ENCODE data around the gene SLC25A39. TPM values are rescaled to one million over a fixed set of nuclear protein-coding genes. Genes with fewer than 3 reads are reported as not detected.

The SLC25A39 gene
- total and polyA plus RNA-seq, 8 donors: 50.7 to 155 (median 68.2) TPM

DNA sequence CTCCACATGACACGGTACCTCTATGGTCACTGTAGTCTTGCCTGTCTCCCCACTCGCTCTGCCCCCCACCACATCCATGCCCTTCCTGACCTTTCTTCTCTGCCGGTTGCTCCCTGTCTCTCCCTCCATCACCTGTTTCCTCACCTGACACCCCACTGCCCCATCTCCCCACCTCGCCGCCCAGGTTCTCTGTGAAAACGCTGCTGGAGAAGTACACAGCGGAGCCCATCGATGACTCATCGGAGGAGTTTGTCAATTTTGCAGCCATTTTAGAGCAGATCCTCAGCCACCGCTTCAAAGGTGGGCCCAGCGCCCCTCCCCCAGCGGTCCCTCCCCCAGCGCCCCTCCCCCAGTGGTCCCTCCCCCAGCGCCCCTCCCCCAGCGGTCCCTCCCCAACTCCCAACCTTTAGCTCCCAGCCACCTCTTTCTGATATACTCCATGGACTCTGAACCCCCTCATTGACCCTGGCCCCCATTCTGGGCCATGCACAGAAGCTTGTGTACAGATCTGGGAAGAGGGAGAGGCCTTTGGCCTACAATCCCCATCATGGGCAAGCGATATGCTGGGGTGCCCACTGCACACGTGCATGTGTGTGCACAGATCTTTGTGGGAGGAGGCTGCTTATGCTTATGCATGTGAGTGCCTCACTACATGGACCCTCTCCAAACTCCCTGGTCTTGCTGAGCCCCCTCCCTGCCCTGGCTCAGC, 12.1 kb downstream of the SLC25A39 start:
- Histone ChIP-seq H3K4me3 (no peak overlapping the region), H3K36me3 (no peaks in the 10 kb centered on the region), H3K27me3 (peaks cover 0 to 5% (median 0%) of the 10 kb centered on the region in 4 donors), H3K9me3 (no peaks in the 10 kb centered on the region), H3K27ac (no peak overlapping the region), H3K4me1 (peaks cover 4% of the 10 kb centered on the region in 3 donors)
- WGBS, 2 donors: 64 to 65% methylated on average over 17 of the region's 17 CpGs
- intact Hi-C loops (cut with DNase I): no loop called here
- FAIRE-seq (no peak), DNase-seq (no peak), ATAC-seq (no peak)
- TF ChIP-seq, protein P1, sequence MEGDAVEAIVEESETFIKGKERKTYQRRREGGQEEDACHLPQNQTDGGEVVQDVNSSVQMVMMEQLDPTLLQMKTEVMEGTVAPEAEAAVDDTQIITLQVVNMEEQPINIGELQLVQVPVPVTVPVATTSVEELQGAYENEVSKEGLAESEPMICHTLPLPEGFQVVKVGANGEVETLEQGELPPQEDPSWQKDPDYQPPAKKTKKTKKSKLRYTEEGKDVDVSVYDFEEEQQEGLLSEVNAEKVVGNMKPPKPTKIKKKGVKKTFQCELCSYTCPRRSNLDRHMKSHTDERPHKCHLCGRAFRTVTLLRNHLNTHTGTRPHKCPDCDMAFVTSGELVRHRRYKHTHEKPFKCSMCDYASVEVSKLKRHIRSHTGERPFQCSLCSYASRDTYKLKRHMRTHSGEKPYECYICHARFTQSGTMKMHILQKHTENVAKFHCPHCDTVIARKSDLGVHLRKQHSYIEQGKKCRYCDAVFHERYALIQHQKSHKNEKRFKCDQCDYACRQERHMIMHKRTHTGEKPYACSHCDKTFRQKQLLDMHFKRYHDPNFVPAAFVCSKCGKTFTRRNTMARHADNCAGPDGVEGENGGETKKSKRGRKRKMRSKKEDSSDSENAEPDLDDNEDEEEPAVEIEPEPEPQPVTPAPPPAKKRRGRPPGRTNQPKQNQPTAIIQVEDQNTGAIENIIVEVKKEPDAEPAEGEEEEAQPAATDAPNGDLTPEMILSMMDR (IDR thresholded peaks at IDR 0.05): no peak

DNA sequence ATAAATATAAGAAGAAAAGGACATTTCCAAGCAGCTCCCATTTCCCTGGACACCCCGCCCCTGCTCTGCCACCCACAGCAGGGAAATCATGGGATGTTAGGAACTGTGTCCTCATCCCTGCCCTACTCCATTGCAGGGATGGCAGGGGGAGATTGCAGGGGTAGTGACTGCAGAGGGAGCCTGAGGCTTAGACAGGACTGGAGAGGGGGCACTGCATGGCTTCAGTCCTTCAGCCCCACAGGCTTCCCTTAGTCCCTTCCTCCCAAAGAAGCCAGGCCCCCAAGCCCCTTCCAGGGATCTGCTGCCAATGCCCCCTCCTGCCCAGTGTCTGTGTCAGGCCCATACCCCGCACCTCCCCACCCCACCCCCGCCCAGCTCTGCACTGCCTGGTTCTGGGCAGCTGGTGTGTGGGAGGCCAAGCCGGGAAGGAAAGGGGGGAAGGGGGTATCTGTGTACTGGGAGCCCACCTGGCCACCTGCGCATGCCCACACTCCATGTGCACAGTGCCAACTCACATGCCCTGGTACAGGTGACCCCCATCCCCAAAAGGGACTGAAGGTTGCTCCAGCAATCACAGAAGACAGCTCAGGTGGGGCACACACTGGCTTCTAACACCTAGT, 13.0 kb downstream of the SLC25A39 start:
- intact Hi-C loops (cut with DNase I): no loop called here
- Histone ChIP-seq H3K4me1 (peaks cover 6 to 8% (median 6%) of the 10 kb centered on the region in 3 donors), H3K4me3 (no peak overlapping the region), H3K36me3 (no peaks in the 10 kb centered on the region), H3K9me3 (no peaks in the 10 kb centered on the region), H3K27me3 (peaks cover 0 to 5% (median 0%) of the 10 kb centered on the region in 4 donors), H3K27ac (no peak overlapping the region)
- ATAC-seq (no peak), FAIRE-seq (no peak), DNase-seq (no peak)
- TF ChIP-seq, protein P1 (IDR thresholded peaks at IDR 0.05): no peak
- 61 to 64% methylated on average over 5 of the region's 5 CpGs for WGBS, 2 donors

DNA sequence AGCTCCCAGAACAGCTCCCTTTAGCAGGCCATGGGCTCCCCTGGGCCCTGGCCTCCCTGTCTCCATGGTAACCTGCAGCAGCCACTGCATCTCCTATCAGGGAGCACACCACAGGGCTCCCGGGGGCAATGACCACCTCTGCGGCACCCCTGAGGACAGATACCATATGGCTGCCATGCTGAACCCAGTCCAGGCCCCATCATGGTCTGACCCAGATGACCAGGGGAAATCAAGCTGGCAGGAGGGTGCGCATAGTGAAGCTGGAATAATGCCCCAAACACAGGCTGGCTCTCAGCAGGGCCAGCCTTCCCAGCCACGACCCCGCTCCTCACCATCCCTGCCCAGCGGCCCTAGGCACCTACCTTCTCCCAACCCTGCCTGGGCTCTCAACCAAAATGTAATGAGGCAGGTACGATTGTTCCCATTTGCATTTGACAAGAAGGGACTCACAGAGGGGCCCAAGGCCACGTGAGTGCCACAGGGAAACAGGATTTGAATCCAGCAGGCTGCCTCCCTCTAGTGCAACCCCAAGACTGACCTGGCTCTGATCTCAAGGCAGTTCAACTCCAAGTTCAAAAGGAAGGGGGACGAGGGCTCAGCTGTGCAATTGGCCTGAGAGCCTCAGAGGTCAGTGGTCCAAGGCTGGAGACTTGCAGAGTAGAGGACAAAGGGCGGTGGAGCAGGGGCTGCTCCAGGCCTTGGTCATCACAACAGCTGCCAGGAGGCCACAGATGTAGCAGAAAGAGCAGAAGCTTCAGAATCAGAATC, 13.8 kb downstream of the SLC25A39 start:
- WGBS, 2 donors: 73 to 78% methylated on average over 10 of the region's 10 CpGs
- DNase-seq: no peak
- ATAC-seq: no peak
- intact Hi-C loops (cut with DNase I): no loop called here
- no peak for FAIRE-seq
- TF ChIP-seq, protein P1 (IDR thresholded peaks at IDR 0.05): no peak
- H3K9me3 ChIP-seq: no peaks in the 10 kb centered on the region
- no peaks in the 10 kb centered on the region for H3K36me3 ChIP-seq
- H3K27ac ChIP-seq: no peak overlapping the region
- no peaks in the 10 kb centered on the region for H3K27me3 ChIP-seq
- peaks cover 6 to 8% (median 6%) of the 10 kb centered on the region in 3 donors for H3K4me1 ChIP-seq
- no peak overlapping the region for H3K4me3 ChIP-seq

DNA sequence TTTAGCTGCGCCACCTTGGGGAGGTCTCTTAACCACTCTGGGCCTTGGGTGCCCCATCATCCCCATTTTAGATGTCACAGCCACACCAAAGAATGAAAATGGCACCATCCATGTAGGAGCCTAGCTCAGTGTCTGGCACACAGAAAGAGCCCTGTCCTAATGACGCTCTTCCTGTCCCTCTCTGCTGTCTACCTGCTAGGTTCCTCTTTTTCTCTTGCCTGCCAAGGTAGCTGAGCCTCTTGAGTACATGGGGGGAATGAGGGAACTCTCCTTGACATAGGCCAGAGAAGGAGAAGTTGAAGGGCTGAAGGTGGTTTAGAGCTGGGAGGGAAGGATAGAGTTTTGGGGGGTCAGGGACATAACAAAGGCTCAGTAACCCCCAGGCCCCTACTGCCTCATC, 14.4 kb downstream of the SLC25A39 start:
- Histone ChIP-seq H3K4me1 (peaks cover 6 to 8% (median 6%) of the 10 kb centered on the region in 3 donors), H3K4me3 (no peak overlapping the region), H3K27ac (no peak overlapping the region), H3K36me3 (no peaks in the 10 kb centered on the region), H3K9me3 (no peaks in the 10 kb centered on the region), H3K27me3 (no peaks in the 10 kb centered on the region)
- TF ChIP-seq, protein P1 (IDR thresholded peaks at IDR 0.05): no peak
- intact Hi-C loops (cut with DNase I): no loop called here
- no peak for DNase-seq
- no peak for ATAC-seq
- no peak for FAIRE-seq
- 92 to 100% methylated on average over 2 of the region's 2 CpGs for WGBS, 2 donors
